GM06990 (cell line): ENCODE measurements around the gene DNMT1.

Experiments
- DNase-seq: peaks from one replicate; pipeline ENCODE4 v3.0.0-alpha.2; 2011; ENCODE audit not compliant: insufficient read length; ENCODE audit errors: extremely low read depth
- H3K27me3 ChIP-seq: replicated peaks from 2 replicates; pipeline ENCODE4 v1.6.0; 2011; ENCODE audit warnings: low read length; ENCODE audit not compliant: control insufficient read depth, insufficient read depth
- H3K36me3 ChIP-seq: 2 replicates; pipeline ENCODE4 v1.5.1; 2011; ENCODE audit warnings: low read length; ENCODE audit not compliant: control insufficient read depth, insufficient read depth
- H3K4me3 ChIP-seq: replicated peaks from 2 replicates; pipeline ENCODE4 v1.5.1; 2011; ENCODE audit warnings: low read depth, mild to moderate bottlenecking, control low read depth, low read length
- CTCF ChIP-seq: IDR thresholded peaks from 2 replicates; pipeline ENCODE4 v1.5.1; 2011; ENCODE audit warnings: low read length, control low read depth, mild to moderate bottlenecking, inconsistent platforms; ENCODE audit not compliant: insufficient read depth, poor library complexity, severe bottlenecking

Gene DNMT1

GRCh38 chr19:10228920-10229319 is 34.2 kb upstream of the DNMT1 start:
- peak; percentile 70 for TF ChIP-seq CTCF
- no peak for DNase-seq
- H3K27me3 ChIP-seq, result no peaks in the 10 kb centered on the region
- peaks cover 9% of the 10 kb centered on the region for H3K36me3 ChIP-seq
- H3K4me3 ChIP-seq, result peak overlapping the region; percentile 23

- no peaks in the 10 kb centered on the region for H3K27me3 ChIP-seq
- no peak for TF ChIP-seq CTCF
- H3K4me3 ChIP-seq, result peak overlapping the region; percentile 23
- H3K36me3 ChIP-seq, result peaks cover 11% of the 10 kb centered on the region
- DNase-seq, result no peak
These were observed 33.6 kb upstream of the DNMT1 start for GRCh38 chr19:10228393-10228792.

GRCh38 chr19:10227026-10227971 is 32.5 kb upstream of the DNMT1 start:
- DNase-seq, result no peak
- H3K36me3 ChIP-seq, result peaks cover 13% of the 10 kb centered on the region
- H3K27me3 ChIP-seq, result no peaks in the 10 kb centered on the region
- H3K4me3 ChIP-seq, result no peak overlapping the region
- peak; percentile 20 for TF ChIP-seq CTCF

GRCh38 chr19:10226376-10227025 is 31.7 kb upstream of the DNMT1 start:
- DNase-seq, result no peak
- TF ChIP-seq CTCF, result no peak
- H3K27me3 ChIP-seq, result no peaks in the 10 kb centered on the region
- no peak overlapping the region for H3K4me3 ChIP-seq
- H3K36me3 ChIP-seq, result peaks cover 13% of the 10 kb centered on the region

GRCh38 chr19:10226021-10226375 is 31.2 kb upstream of the DNMT1 start:
- DNase-seq, result no peak
- Histone ChIP-seq H3K27me3 (no peaks in the 10 kb centered on the region), H3K4me3 (no peak overlapping the region), H3K36me3 (peaks cover 13% of the 10 kb centered on the region)
- TF ChIP-seq CTCF, result no peak
